ENCODE results near the gene MACROD2.
"Not testable (repeated sequence)": the region's sequence is repeated elsewhere in the genome, so short reads cannot be mapped to it uniquely, and the experiment has no call there.

MACROD2 gene

DNA sequence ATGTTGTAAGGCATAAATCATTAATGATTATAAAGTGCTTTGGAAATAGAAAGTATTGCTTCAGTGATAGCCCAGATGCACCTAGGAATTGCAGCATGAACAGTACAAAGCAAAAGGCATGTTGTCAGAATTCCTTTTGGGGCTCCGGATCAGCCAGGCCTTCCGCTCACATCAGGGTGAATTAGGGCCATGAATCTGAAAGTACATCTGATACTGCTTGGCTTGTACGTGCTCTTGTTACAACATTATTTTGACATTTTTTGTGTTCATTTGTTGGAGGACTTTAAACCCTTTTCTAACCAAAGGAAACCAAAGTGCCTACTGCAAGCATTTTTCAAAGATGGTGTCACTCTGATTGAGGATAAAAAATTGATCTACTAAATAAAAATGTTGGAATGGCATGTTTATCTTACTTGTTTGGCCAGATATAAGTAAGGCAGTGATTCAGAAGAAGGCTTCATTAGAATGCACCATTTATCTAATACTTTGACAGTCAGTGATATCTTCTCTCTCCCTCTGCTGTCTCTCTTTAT lies 1347.7 kb downstream of the MACROD2 start:
- peaks cover 1% of the 10 kb centered on the region for H3K9me3 Mint-ChIP-seq
- no peak overlapping the region for H3K27ac Mint-ChIP-seq
- H3K27me3 Mint-ChIP-seq = no peaks in the 10 kb centered on the region
- H3K4me1 Mint-ChIP-seq (ENCODE audit: low read depth) = no peaks in the 10 kb centered on the region
- H3K4me3 Mint-ChIP-seq = no peak overlapping the region
- H3K36me3 Mint-ChIP-seq (ENCODE audit: low read depth) = no peaks in the 10 kb centered on the region

DNA sequence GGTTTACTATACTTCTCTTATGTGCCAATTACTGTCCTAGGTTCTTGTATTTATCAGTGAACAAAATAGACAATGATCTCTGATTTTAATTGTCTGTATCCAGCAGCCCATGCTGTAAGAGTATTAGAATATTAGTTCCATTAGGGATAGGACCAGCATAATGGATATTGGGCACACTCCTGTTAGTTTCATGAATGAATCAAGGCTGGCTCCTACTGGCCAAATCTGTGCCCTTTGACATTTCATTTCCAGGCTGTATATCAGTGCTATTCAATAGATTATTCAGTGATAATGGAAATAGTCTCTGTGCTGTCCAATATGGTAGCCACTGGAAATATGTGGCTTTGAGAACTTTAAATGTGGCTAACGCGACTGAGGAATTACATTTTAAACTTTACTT lies 1350.0 kb downstream of the MACROD2 start:
- Mint-ChIP-seq H3K27me3 (no peaks in the 10 kb centered on the region), H3K4me1 (ENCODE audit: low read depth) (no peaks in the 10 kb centered on the region), H3K36me3 (ENCODE audit: low read depth) (no peaks in the 10 kb centered on the region), H3K27ac (no peak overlapping the region), H3K9me3 (peaks cover 2% of the 10 kb centered on the region), H3K4me3 (no peak overlapping the region)

DNA sequence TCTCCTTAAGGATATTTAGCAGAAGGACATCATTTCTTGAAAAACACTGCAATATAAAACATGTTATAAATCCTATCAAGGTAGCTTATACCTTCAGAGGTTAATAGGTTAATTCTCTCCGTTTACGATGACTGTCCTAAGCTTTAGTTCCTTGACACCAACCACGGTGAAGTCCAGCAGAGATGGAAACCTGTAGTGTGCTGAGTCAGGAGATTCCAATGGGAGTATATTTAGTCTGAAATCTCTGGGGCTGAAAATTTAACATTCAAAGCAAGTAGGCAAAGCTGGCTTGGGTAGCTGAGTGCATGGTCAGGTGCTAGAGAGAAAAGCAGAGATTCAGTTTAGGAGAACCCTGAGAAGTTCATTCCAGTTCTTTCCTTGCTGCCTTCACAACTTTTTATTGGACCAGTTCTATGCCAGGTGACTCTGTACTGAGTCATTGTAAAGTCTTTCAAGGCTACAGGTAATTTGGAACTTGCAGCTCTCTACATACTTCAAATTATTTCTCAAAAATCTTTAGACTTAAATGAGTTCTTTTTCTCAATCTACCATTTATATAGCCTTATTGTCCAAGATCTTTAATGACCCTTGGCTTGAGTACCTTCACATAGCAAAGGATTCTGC lies 1351.5 kb downstream of the MACROD2 start:
- H3K9me3 Mint-ChIP-seq = peaks cover 2% of the 10 kb centered on the region
- no peak overlapping the region for H3K4me3 Mint-ChIP-seq
- H3K27ac Mint-ChIP-seq = no peak overlapping the region
- no peaks in the 10 kb centered on the region for H3K4me1 Mint-ChIP-seq (ENCODE audit: low read depth)
- no peaks in the 10 kb centered on the region for H3K36me3 Mint-ChIP-seq (ENCODE audit: low read depth)
- H3K27me3 Mint-ChIP-seq = no peaks in the 10 kb centered on the region

- Mint-ChIP-seq H3K4me3 (no peak overlapping the region), H3K27me3 (no peaks in the 10 kb centered on the region), H3K9me3 (peaks cover under 1% of the 10 kb centered on the region), H3K27ac (no peak overlapping the region), H3K36me3 (ENCODE audit: low read depth) (no peaks in the 10 kb centered on the region), H3K4me1 (ENCODE audit: low read depth) (no peaks in the 10 kb centered on the region)
Measured at GRCh38 chr20:15359056-15359455, 1363.7 kb downstream of the MACROD2 start.

DNA sequence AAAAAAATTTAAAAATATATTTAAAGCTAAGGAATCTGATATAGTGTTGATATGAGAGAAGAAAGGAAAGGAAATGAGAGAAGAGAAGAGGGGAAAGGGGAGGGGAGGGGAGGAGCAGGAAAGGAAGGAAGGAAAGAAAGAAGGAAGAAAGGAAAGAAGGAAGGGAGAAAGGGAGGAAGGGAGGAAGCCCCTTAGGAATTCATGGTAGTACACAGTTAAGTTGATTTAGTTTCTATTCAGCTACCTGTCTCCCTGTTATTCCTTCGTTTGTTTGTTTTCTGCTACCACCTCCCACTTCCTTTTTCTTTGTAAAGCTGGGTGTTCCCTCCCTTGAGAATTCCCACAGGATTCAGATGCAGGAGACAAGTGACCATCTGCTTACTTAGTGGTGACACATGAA lies 1367.5 kb downstream of the MACROD2 start:
- H3K27me3 Mint-ChIP-seq = no peaks in the 10 kb centered on the region
- no peaks in the 10 kb centered on the region for H3K36me3 Mint-ChIP-seq (ENCODE audit: low read depth)
- H3K4me1 Mint-ChIP-seq (ENCODE audit: low read depth) = no peaks in the 10 kb centered on the region
- H3K9me3 Mint-ChIP-seq = peaks cover 4% of the 10 kb centered on the region
- no peak overlapping the region for H3K4me3 Mint-ChIP-seq
- no peak overlapping the region for H3K27ac Mint-ChIP-seq

DNA sequence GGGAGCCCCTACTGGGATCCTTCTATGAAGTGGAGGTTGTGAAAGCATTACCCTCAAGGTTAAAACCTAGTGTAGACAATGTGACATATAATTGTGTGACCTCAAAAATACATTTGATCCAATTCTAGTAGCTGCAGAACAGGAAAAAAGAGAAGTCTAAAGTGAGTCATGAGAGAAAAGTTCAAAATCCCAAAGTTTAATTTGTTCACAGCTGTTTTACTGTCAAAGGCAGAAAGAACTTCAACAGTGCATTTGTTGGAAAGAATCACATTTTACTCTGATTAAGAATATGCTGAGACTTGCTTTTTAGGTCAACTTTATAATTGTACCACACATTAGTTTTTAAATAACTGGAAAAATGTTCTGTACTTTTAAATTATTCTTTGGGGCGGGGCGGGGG lies 1369.5 kb downstream of the MACROD2 start:
- Mint-ChIP-seq H3K4me1 (ENCODE audit: low read depth) (no peaks in the 10 kb centered on the region), H3K27me3 (peaks cover 3% of the 10 kb centered on the region), H3K4me3 (no peak overlapping the region), H3K9me3 (peaks cover 4% of the 10 kb centered on the region), H3K27ac (no peak overlapping the region), H3K36me3 (ENCODE audit: low read depth) (no peaks in the 10 kb centered on the region)

GRCh38 chr20:15370370-15370769 lies 1375.1 kb downstream of the MACROD2 start:
- Mint-ChIP-seq H3K4me1 (ENCODE audit: low read depth) (no peaks in the 10 kb centered on the region), H3K9me3 (no peaks in the 10 kb centered on the region), H3K4me3 (no peak overlapping the region), H3K36me3 (ENCODE audit: low read depth) (no peaks in the 10 kb centered on the region), H3K27ac (no peak overlapping the region), H3K27me3 (peaks cover 3% of the 10 kb centered on the region)

DNA sequence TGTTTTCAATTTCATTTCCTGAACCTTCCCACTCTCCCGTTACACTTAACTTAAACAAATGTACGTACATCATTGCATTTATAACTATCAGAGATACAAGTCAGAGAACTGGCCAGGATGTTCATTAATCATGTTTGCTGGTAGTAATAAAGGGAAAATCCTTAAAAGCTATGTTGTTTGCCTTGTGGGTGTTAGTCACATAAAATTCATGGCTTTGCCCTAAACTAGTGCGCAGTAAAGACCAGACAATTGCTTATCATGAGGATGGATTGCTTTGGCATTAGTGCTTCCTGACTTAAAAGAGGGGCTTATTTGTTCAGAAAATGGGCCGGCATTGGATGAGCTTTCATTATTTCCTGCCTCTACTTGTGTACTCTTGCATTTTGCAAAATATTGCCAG lies 1379.4 kb downstream of the MACROD2 start:
- H3K36me3 Mint-ChIP-seq (ENCODE audit: low read depth) = no peaks in the 10 kb centered on the region
- H3K9me3 Mint-ChIP-seq = peaks cover 3% of the 10 kb centered on the region
- no peak overlapping the region for H3K4me3 Mint-ChIP-seq
- H3K27me3 Mint-ChIP-seq = no peaks in the 10 kb centered on the region
- H3K4me1 Mint-ChIP-seq (ENCODE audit: low read depth) = no peaks in the 10 kb centered on the region
- H3K27ac Mint-ChIP-seq = no peak overlapping the region

DNA sequence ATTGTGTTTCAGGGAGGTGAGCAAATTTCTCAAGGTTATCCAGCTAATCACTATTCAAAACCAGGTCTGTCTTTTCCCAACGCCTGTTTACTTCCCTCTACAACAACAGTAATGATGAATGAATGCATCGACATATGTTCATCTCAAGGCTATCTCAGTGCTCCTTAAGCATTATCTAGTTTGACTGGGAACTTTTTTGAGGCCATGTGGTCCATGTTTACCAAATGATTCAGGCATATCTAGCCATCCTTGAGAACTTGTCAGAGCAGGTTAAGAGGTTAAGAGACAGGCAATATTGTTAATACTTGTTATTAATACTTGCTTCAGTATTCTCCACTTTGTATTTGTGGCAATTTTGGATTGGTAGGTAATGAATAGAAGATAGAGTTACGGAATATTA lies 1380.5 kb downstream of the MACROD2 start:
- Mint-ChIP-seq H3K36me3 (ENCODE audit: low read depth) (no peaks in the 10 kb centered on the region), H3K4me1 (ENCODE audit: low read depth) (no peaks in the 10 kb centered on the region), H3K9me3 (peaks cover 3% of the 10 kb centered on the region), H3K27me3 (no peaks in the 10 kb centered on the region), H3K4me3 (no peak overlapping the region), H3K27ac (no peak overlapping the region)

- H3K27me3 Mint-ChIP-seq, H3K4me3 Mint-ChIP-seq, H3K9me3 Mint-ChIP-seq: not testable (repeated sequence)
Measured at GRCh38 chr20:15377603-15378002, 1382.3 kb downstream of the MACROD2 start.

GRCh38 chr20:15378151-15378550 lies 1382.8 kb downstream of the MACROD2 start:
- peaks cover 3% of the 10 kb centered on the region for H3K9me3 Mint-ChIP-seq
- H3K36me3 Mint-ChIP-seq (ENCODE audit: low read depth) = no peaks in the 10 kb centered on the region
- H3K4me3 Mint-ChIP-seq = no peak overlapping the region
- H3K4me1 Mint-ChIP-seq (ENCODE audit: low read depth) = no peaks in the 10 kb centered on the region
- no peaks in the 10 kb centered on the region for H3K27me3 Mint-ChIP-seq
- no peak overlapping the region for H3K27ac Mint-ChIP-seq

More at GRCh38 chr20:15377603-15378002, 1382.3 kb downstream of the MACROD2 start:
- not testable (repeated sequence) for H3K4me1 Mint-ChIP-seq (ENCODE audit: low read depth); H3K27ac Mint-ChIP-seq; H3K36me3 Mint-ChIP-seq (ENCODE audit: low read depth)

DNA sequence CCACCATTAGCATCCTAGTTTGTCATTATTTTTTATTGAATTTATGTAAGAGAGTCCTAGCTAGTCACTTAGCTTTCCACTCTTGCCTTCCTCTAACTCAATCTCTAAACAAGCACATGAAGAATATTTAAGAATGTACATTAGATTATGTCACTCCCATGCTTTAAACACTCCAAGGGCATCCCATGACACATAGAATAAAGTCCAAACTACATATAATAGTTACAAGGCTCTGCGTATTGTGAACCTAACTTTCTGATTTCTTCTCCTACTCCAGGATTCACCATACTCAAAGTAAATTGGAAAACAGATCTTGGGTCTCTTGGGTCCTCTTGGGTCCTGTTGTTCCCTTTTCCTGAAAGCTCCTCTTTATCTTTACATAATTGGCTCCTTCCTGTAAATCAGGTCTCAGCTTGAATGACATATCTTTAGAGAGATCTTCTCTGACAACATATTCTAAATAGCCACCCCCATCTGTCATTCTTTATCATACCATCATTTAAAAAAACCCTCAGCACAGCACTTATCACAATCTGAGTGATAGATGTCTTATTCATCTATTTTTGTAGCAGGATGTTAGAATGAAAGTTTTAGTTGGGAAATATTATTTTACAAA lies 1384.5 kb downstream of the MACROD2 start:
- Mint-ChIP-seq H3K4me3 (no peak overlapping the region), H3K27me3 (no peaks in the 10 kb centered on the region), H3K36me3 (ENCODE audit: low read depth) (no peaks in the 10 kb centered on the region), H3K9me3 (peaks cover 3% of the 10 kb centered on the region), H3K4me1 (ENCODE audit: low read depth) (no peaks in the 10 kb centered on the region), H3K27ac (no peak overlapping the region)

DNA sequence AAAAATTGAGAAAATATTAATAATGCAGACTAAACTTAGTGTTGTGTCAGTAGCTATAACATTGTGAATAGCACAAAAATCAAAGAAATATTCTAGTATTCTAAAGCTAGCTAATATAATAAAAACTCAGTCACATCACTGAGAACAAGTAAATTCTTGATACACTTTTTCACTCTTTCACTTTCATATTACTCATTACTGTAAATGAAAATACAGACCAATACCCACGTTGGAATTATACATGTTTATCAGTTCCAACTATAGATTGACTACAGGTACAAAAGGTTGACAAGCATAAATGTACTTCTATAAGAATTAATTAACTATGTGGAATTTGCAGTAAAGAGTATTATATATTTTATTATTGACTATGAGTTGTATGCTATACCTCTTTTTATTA lies 1385.5 kb downstream of the MACROD2 start:
- peaks cover 3% of the 10 kb centered on the region for H3K9me3 Mint-ChIP-seq
- no peaks in the 10 kb centered on the region for H3K27me3 Mint-ChIP-seq
- H3K27ac Mint-ChIP-seq = no peak overlapping the region
- no peaks in the 10 kb centered on the region for H3K4me1 Mint-ChIP-seq (ENCODE audit: low read depth)
- H3K36me3 Mint-ChIP-seq (ENCODE audit: low read depth) = no peaks in the 10 kb centered on the region
- H3K4me3 Mint-ChIP-seq = no peak overlapping the region

GRCh38 chr20:15387228-15387627 lies 1391.9 kb downstream of the MACROD2 start:
- no peaks in the 10 kb centered on the region for H3K36me3 Mint-ChIP-seq (ENCODE audit: low read depth)
- no peak overlapping the region for H3K27ac Mint-ChIP-seq
- H3K27me3 Mint-ChIP-seq = no peaks in the 10 kb centered on the region
- peaks cover 4% of the 10 kb centered on the region for H3K9me3 Mint-ChIP-seq
- no peak overlapping the region for H3K4me3 Mint-ChIP-seq
- no peaks in the 10 kb centered on the region for H3K4me1 Mint-ChIP-seq (ENCODE audit: low read depth)

DNA sequence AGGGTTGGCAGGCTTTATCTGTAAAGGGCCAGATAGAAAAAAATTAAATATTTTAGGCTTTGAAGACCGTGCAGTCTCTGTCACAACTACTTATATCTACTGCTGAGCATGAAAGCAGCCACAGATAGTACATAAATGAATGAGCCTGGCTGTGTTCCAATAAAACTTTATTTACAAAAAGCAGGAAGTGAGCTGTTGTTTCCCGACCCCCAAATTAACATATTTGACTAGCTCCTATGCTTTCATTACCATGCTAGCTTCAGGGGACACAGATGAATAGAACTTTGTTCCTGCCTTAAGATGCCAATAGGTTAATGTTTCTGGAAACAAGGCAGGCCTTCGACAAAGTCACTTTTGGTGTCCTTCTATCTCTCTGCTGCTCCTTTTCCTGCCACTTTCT lies 1400.1 kb downstream of the MACROD2 start:
- Mint-ChIP-seq H3K4me1 (ENCODE audit: low read depth) (no peaks in the 10 kb centered on the region), H3K9me3 (peaks cover 4% of the 10 kb centered on the region), H3K27me3 (no peaks in the 10 kb centered on the region), H3K4me3 (no peak overlapping the region), H3K27ac (no peak overlapping the region), H3K36me3 (ENCODE audit: low read depth) (no peaks in the 10 kb centered on the region)

GRCh38 chr20:15396026-15396425 lies 1400.7 kb downstream of the MACROD2 start:
- Mint-ChIP-seq H3K9me3 (peaks cover 6% of the 10 kb centered on the region), H3K4me3 (no peak overlapping the region), H3K27ac (no peak overlapping the region), H3K4me1 (ENCODE audit: low read depth) (no peaks in the 10 kb centered on the region), H3K27me3 (no peaks in the 10 kb centered on the region), H3K36me3 (ENCODE audit: low read depth) (no peaks in the 10 kb centered on the region)
